Keratinocyte (primary cell): ENCODE data around the gene SPON1. TPM values are rescaled to one million over a fixed set of nuclear protein-coding genes. Genes with fewer than 3 reads are reported as not detected.

Experiments
- DNase-seq: peaks from one replicate; pipeline ENCODE4 v3.0.0-alpha.2; 2011; ENCODE audit warnings: low read depth, missing footprints, low spot score
- FAIRE-seq: peaks from 2 replicates; lab custom pipeline; 2011; peaks lifted over from hg19 to GRCh38; lab: Jason Lieb, UNC
- H2AFZ ChIP-seq: 2 replicates; pipeline ENCODE4 v1.6.0; 2012; ENCODE audit warnings: low read length, control low read depth, inconsistent platforms; ENCODE audit not compliant: control insufficient read depth
- H3K27ac ChIP-seq: 2 replicates; pipeline ENCODE4 v1.5.1; 2011; ENCODE audit warnings: low read length; ENCODE audit not compliant: control insufficient read depth, insufficient read depth
- H3K27me3 ChIP-seq: 3 replicates; pipeline ENCODE4 v1.6.0; 2011; ENCODE audit warnings: low read length; ENCODE audit not compliant: control insufficient read depth, insufficient read depth; ENCODE audit errors: extremely low read depth
- H3K36me3 ChIP-seq, 2 experiments: 2 replicates in 1 of 2; 3 replicates in 1 of 2; pipeline ENCODE4 v1.5.1; 2011; ENCODE audit warnings: low read length in 2 of 2, mild to moderate bottlenecking in 1 of 2; ENCODE audit not compliant: control insufficient read depth in 2 of 2, insufficient read depth in 2 of 2; ENCODE audit errors: extremely low read depth in 1 of 2
- H3K4me1 ChIP-seq: 3 replicates; pipeline ENCODE4 v1.5.1; 2011; ENCODE audit warnings: low read length; ENCODE audit not compliant: control insufficient read depth, insufficient read depth; ENCODE audit errors: extremely low read depth
- H3K4me2 ChIP-seq: 3 replicates; pipeline ENCODE4 v1.6.0; 2011; ENCODE audit warnings: low read depth, low read length; ENCODE audit not compliant: control insufficient read depth, insufficient read depth; ENCODE audit errors: extremely low read depth
- H3K4me3 ChIP-seq, 3 experiments: fragments of 200-600 bp in 1 of 3; sonication (generic) in 1 of 3; 2 replicates in 2 of 3; 3 replicates in 1 of 3; pipeline ENCODE4 v1.5.1; 2011 to 2016; ENCODE audit warnings: low read length in 3 of 3, mild to moderate bottlenecking in 3 of 3, control low read depth in 2 of 3, inconsistent platforms in 1 of 3, low read depth in 1 of 3, mixed read lengths in 1 of 3, mixed run types in 1 of 3, moderate library complexity in 1 of 3; ENCODE audit not compliant: control insufficient read depth in 2 of 3, insufficient read depth in 2 of 3; ENCODE audit errors: extremely low read depth in 1 of 3
- H3K79me2 ChIP-seq: 2 replicates; pipeline ENCODE4 v1.6.0; 2012; ENCODE audit warnings: low read length; ENCODE audit not compliant: control insufficient read depth, insufficient read depth
- H3K9ac ChIP-seq: 3 replicates; pipeline ENCODE4 v1.6.0; 2011; ENCODE audit warnings: low read length; ENCODE audit not compliant: control insufficient read depth, insufficient read depth; ENCODE audit errors: extremely low read depth
- H3K9me1 ChIP-seq: 3 replicates; pipeline ENCODE4 v1.6.0; 2011; ENCODE audit warnings: low read length; ENCODE audit not compliant: control insufficient read depth, insufficient read depth; ENCODE audit errors: extremely low read depth
- H3K9me3 ChIP-seq: 2 replicates; pipeline ENCODE4 v1.5.1; 2012; ENCODE audit warnings: low read depth, low read length; ENCODE audit not compliant: control insufficient read depth
- H4K20me1 ChIP-seq: 3 replicates; pipeline ENCODE4 v1.6.0; 2011; ENCODE audit warnings: low read length; ENCODE audit not compliant: control insufficient read depth, insufficient read depth; ENCODE audit errors: extremely low read depth
- CTCF ChIP-seq, 3 experiments: IDR thresholded peaks in 1 of 3; conservative IDR thresholded peaks in 1 of 3; optimal IDR thresholded peaks in 1 of 3; 2 replicates in 2 of 3; 3 replicates in 1 of 3; pipeline versions ENCODE3 to v1.5.1; 2011; ENCODE audit warnings: low read length in 3 of 3, mild to moderate bottlenecking in 3 of 3, moderate library complexity in 2 of 3, control low read depth in 1 of 3, inconsistent platforms in 1 of 3; ENCODE audit not compliant: insufficient read depth in 2 of 3; ENCODE audit errors: extremely low read depth in 1 of 3
- EZH2 ChIP-seq: IDR thresholded peaks from one replicate; pipeline ENCODE4 v1.6.1; 2012; ENCODE audit warnings: inconsistent platforms, mild to moderate bottlenecking, low read length, moderate library complexity
- dilution Hi-C: fragments of 300-500 bp; cut with MboI; formaldehyde crosslinking; loops from one replicate; pipeline ENCODE4 v1.7.0; 2020; ENCODE audit warnings: low sequenced_read_pairs; ENCODE audit not compliant: extremely low pct_ligation_motif_present
- polyA plus RNA-seq, 5 experiments: library from polyadenylated mRNA; depleted of rRNA in 3 of 5; stranded (reverse) in 3 of 5; stranded (forward) in 1 of 5; unstranded in 1 of 5; fragments of >200 nt; gene quantifications; 1 replicate in 1 of 5; 2 replicates in 3 of 5; 3 replicates in 1 of 5; pipeline versions ENCODE4 v1.2.1 to v1.2.3, GENCODE V29; 2011 to 2012; ENCODE audit warnings: missing spikeins in 2 of 5, low read depth in 1 of 5, low replicate concordance in 1 of 5

The SPON1 gene
- polyA plus RNA-seq, 1 donor (not counting 4 experiments of a cell fraction or from before 2014, with no cell fraction given): not detected

- H3K9ac ChIP-seq: no peak overlapping the region
- H3K4me3 ChIP-seq: no peak overlapping the region
- no peaks in the 10 kb centered on the region for H3K27me3 ChIP-seq
- no peaks in the 10 kb centered on the region for H3K9me3 ChIP-seq
- H3K9me1 ChIP-seq: no peaks in the 10 kb centered on the region
- TF ChIP-seq EZH2: no peak
- H3K36me3 ChIP-seq: no peaks in the 10 kb centered on the region
- no peaks in the 10 kb centered on the region for H3K79me2 ChIP-seq
- H3K4me1 ChIP-seq: peaks cover 38% of the 10 kb centered on the region
- no peaks in the 10 kb centered on the region for H4K20me1 ChIP-seq
- DNase-seq: peak; percentile 46
- no peak overlapping the region for H2AFZ ChIP-seq
- peak; percentile 94 for FAIRE-seq
- no peak overlapping the region for H3K27ac ChIP-seq
- dilution Hi-C loops: no loop called here
- peak overlapping the region; percentile 49 for H3K4me2 ChIP-seq
Observed at GRCh38 chr11:13939961-13940906, 22.3 kb upstream of the SPON1 start.

GRCh38 chr11:13940907-13941256 is 21.6 kb upstream of the SPON1 start:
- Histone ChIP-seq H3K79me2 (no peaks in the 10 kb centered on the region), H3K27ac (no peak overlapping the region), H3K4me2 (peak overlapping the region; percentile 49), H3K4me3 (no peak overlapping the region), H3K9me3 (no peaks in the 10 kb centered on the region), H3K27me3 (no peaks in the 10 kb centered on the region), H4K20me1 (no peaks in the 10 kb centered on the region), H2AFZ (no peak overlapping the region), H3K9me1 (no peaks in the 10 kb centered on the region), H3K9ac (no peak overlapping the region), H3K4me1 (peaks cover 38% of the 10 kb centered on the region), H3K36me3 (no peaks in the 10 kb centered on the region)
- DNase-seq (no peak), FAIRE-seq (no peak)
- dilution Hi-C loops: no loop called here
- TF ChIP-seq EZH2 (no peak), CTCF (optimal IDR thresholded peaks at IDR 0.05 in 1 of 3, IDR thresholded peaks at IDR 0.05 in 1 of 3, conservative IDR thresholded peaks at IDR 0.05 in 1 of 3; ENCODE audit: extremely low read depth in 1 of 3, insufficient read depth in 2 of 3, low read length in 3 of 3) (no peak)
